Upper lobe of left lung (tissue), 6 donors: ENCODE data around the gene RBP2. TPM values are rescaled to one million over a fixed set of nuclear protein-coding genes. Genes with fewer than 3 reads are reported as not detected.

Experiments used
- ATAC-seq, 2 donors: fragments of 200-7000 bp; cut with Tn5 transposase; one replicate each; pipeline ENCODE4 v1.9.1; 2022; ENCODE audit warnings: mild to moderate bottlenecking in 2 of 2, moderate library complexity in 2 of 2; ENCODE audit not compliant: low FRiP score in 2 of 2
- DNase-seq, 2 donors: peaks; one replicate each; pipeline ENCODE4 v3.0.0-alpha.2; 2019 to 2020
- H3K27ac ChIP-seq, 4 donors: fragments of 200-600 bp; sonication (generic); one replicate each; pipeline ENCODE4 v1.5.1; 2016 to 2019
- H3K27me3 ChIP-seq, 4 donors: fragments of 200-600 bp; sonication (generic); one replicate each; pipeline ENCODE4 v1.5.1; 2017 to 2019
- H3K36me3 ChIP-seq, 4 donors: fragments of 200-600 bp; sonication (generic); one replicate each; pipeline ENCODE4 v1.5.1; 2016 to 2019
- H3K4me1 ChIP-seq, 4 donors: fragments of 200-600 bp; sonication (generic); one replicate each; pipeline ENCODE4 v1.5.1; 2018 to 2019
- H3K4me3 ChIP-seq, 4 donors: fragments of 200-600 bp; sonication (generic); one replicate each; pipeline ENCODE4 v1.5.1; 2017 to 2019; ENCODE audit warnings: mild to moderate bottlenecking in 2 of 4, moderate library complexity in 1 of 4
- H3K9me3 ChIP-seq, 4 donors: fragments of 200-600 bp; sonication (generic); one replicate each; pipeline ENCODE4 v1.5.1; 2018 to 2019
- CTCF ChIP-seq, 6 experiments: fragments of 450-650 bp in 4 of 6; fragments of 200-600 bp in 2 of 6; sonication (generic) in 2 of 6; IDR thresholded peaks; one replicate each; pipeline ENCODE4 v1.5.1; 2016 to 2019; ENCODE audit warnings: antibody characterized with exemption in 6 of 6
- EP300 ChIP-seq, 4 donors: sonication (generic); formaldehyde crosslinking; IDR thresholded peaks; one replicate each; pipeline ENCODE4 v1.5.1; 2017; ENCODE audit warnings: antibody characterized with exemption in 4 of 4, control low read depth in 2 of 4
- POLR2A ChIP-seq, 4 donors: fragments of 450-650 bp; IDR thresholded peaks; one replicate each; pipeline ENCODE4 v1.5.1; 2016 to 2017; ENCODE audit warnings: antibody characterized with exemption in 4 of 4, mild to moderate bottlenecking in 2 of 4
- POLR2AphosphoS5 ChIP-seq, 2 donors: sonication (generic); formaldehyde crosslinking; IDR thresholded peaks; one replicate each; pipeline ENCODE4 v1.5.1; 2017; ENCODE audit warnings: antibody characterized with exemption in 2 of 2
- WGBS, 2 donors: methylation state at CpG; one replicate each; pipeline ENCODE4 v1.1.5; 2017 to 2018; 5-methylcytosine and 5-hydroxymethylcytosine counted together
- total RNA-seq, 6 donors: library from RNA; depleted of rRNA in 4 of 6; stranded (reverse); fragments of >200 nt in 4 of 6; gene quantifications; one replicate each; pipeline versions ENCODE4 v1.1.0 to v1.2.1, GENCODE V29; 2016 to 2021
- donor health status: DM: no; HTN: no; CAD: no; lungs with moderate emphysema.
- donor health status: DM: no; HTN: yes; CAD: no; lungs with severe emphysema.

The RBP2 gene
- total RNA-seq, 6 donors from 2014 or later: 0.64 to 4.4 (median 1.1) TPM; not detected in 2

- no peak for ATAC-seq
- no peak for TF ChIP-seq EP300 (IDR thresholded peaks at IDR 0.05)
- no peak for TF ChIP-seq POLR2AphosphoS5 (IDR thresholded peaks at IDR 0.05)
- no peak for TF ChIP-seq POLR2A (IDR thresholded peaks at IDR 0.05)
- no peak for TF ChIP-seq CTCF (IDR thresholded peaks at IDR 0.05)
- no peak for DNase-seq
Observed at GRCh38 chr3:139430493-139430892, 45.8 kb downstream of the RBP2 start.

GRCh38 chr3:139427283-139428060 is 48.8 kb downstream of the RBP2 start:
- H3K4me1 ChIP-seq: no peaks in the 10 kb centered on the region
- no peaks in the 10 kb centered on the region for H3K9me3 ChIP-seq
- WGBS, 2 donors: 45 to 49% methylated on average over 7 of the region's 7 CpGs
- H3K4me3 ChIP-seq: no peak overlapping the region
- DNase-seq: no peak
- no peak for TF ChIP-seq EP300 (IDR thresholded peaks at IDR 0.05)
- peak; percentile 62 to 86 (median 76) for TF ChIP-seq CTCF (IDR thresholded peaks at IDR 0.05)
- H3K36me3 ChIP-seq: peaks cover 0 to 16% (median 0%) of the 10 kb centered on the region in 4 donors
- H3K27me3 ChIP-seq: no peaks in the 10 kb centered on the region
- ATAC-seq: peak in 1 of 2 donors; percentile 88
- no peak overlapping the region for H3K27ac ChIP-seq

More at GRCh38 chr3:139430493-139430892, 45.8 kb downstream of the RBP2 start:
- no peaks in the 10 kb centered on the region for H3K27me3 ChIP-seq
- H3K36me3 ChIP-seq: no peaks in the 10 kb centered on the region
- H3K9me3 ChIP-seq: no peaks in the 10 kb centered on the region
- H3K4me1 ChIP-seq: peaks cover 0 to 7% (median 1%) of the 10 kb centered on the region in 4 donors
- no peak overlapping the region for H3K27ac ChIP-seq
- no peak overlapping the region for H3K4me3 ChIP-seq

- no peaks in the 10 kb centered on the region for H3K27me3 ChIP-seq
- no peak for ATAC-seq
- no peaks in the 10 kb centered on the region for H3K4me1 ChIP-seq
- DNase-seq: no peak
- no peak overlapping the region for H3K27ac ChIP-seq
- WGBS, 2 donors: 73% methylated on average over 5 of the region's 5 CpGs
- H3K4me3 ChIP-seq: no peak overlapping the region
- H3K36me3 ChIP-seq: peaks cover 0 to 16% (median 0%) of the 10 kb centered on the region in 4 donors
- TF ChIP-seq POLR2A (IDR thresholded peaks at IDR 0.05): no peak
- no peak for TF ChIP-seq CTCF (IDR thresholded peaks at IDR 0.05)
- TF ChIP-seq EP300 (IDR thresholded peaks at IDR 0.05): no peak
- no peak for TF ChIP-seq POLR2AphosphoS5 (IDR thresholded peaks at IDR 0.05)
- no peaks in the 10 kb centered on the region for H3K9me3 ChIP-seq
Observed at GRCh38 chr3:139425745-139426400, 50.4 kb downstream of the RBP2 start.

GRCh38 chr3:139423232-139423631 is 53.1 kb downstream of the RBP2 start:
- ATAC-seq: no peak
- TF ChIP-seq CTCF (IDR thresholded peaks at IDR 0.05) (no peak), POLR2AphosphoS5 (IDR thresholded peaks at IDR 0.05) (no peak), EP300 (IDR thresholded peaks at IDR 0.05) (no peak), POLR2A (IDR thresholded peaks at IDR 0.05) (no peak)
- Histone ChIP-seq H3K27me3 (no peaks in the 10 kb centered on the region), H3K27ac (no peak overlapping the region), H3K4me3 (no peak overlapping the region), H3K4me1 (no peaks in the 10 kb centered on the region), H3K36me3 (peaks cover 0 to 16% (median 0%) of the 10 kb centered on the region in 4 donors), H3K9me3 (no peaks in the 10 kb centered on the region)
- WGBS, 2 donors: 70 to 74% methylated on average over 2 of the region's 2 CpGs
- no peak for DNase-seq
